Measurements from ENCODE around the gene NCK1. TPM values are rescaled to one million over a fixed set of nuclear protein-coding genes. Genes with fewer than 3 reads are reported as not detected.
"Not testable (repeated sequence)": the region's sequence is repeated elsewhere in the genome, so short reads cannot be mapped to it uniquely, and the experiment has no call there.

Gene NCK1
- total RNA-seq, 1 donor from 2014 or later, result 83.4 TPM

GRCh38 chr3:136942803-136943202 lies 80.8 kb downstream of the NCK1 start:
- no peak for DNase-seq (ENCODE audit: extremely low read depth, low read depth, low spot score)

DNA sequence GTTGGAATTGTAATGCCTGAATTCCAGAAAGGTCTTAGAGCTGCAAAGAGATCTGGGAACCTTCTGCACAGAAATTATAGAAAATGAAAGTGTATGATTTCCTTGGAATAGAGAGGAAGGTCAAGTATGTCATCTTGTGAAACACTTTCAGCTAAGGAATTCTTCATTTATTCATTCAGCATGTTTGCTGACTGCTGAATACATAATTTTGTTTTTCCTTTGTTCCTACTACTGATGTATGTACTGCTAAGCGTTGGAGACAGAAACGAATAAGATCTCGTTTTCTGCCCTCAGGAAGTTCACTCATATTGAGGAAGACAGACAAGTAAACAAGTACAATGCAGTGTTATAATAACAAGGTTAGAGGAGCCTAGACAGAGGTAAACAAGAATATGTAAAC lies 81.4 kb downstream of the NCK1 start:
- DNase-seq (ENCODE audit: extremely low read depth, low read depth, low spot score), result no peak

DNA sequence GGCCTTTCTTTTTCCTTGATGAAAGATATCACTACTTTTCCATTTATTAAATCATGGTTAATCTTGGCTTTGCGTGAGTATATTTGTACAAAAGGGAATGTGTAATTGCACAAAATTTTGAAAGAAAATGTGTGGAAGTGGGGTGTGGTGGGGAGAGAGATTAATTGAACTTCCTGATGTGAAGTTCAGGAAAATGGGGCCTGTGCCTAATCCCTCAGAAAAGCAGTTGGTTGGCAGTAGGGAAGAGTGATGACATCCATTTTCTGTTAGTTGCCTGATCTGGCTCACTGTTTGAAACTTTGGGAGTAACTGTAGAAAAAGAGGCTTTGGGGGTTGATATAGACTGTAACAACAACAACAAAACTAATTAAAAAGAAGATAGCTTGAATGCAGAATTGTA lies 85.0 kb downstream of the NCK1 start:
- no peak for DNase-seq (ENCODE audit: extremely low read depth, low read depth, low spot score)

DNA sequence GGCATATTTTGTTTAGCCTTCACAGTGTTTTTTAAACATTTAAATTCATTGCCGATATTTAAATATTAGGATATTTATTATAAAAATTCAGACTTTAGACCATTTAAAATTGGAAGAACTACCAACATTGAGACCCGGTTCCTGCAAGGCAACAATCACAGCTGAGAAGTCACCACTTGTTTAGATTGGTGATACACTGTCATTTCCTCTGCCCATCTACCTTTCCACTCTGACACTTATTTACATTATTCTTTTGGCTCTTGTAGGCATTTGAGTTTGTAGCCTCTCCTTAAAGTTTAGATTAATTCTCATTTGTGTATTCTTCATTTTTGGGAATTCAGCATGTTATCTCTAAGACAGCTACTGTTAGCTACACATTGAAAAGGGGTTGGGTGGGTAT lies 85.5 kb downstream of the NCK1 start:
- DNase-seq (ENCODE audit: extremely low read depth, low read depth, low spot score), result no peak

DNA sequence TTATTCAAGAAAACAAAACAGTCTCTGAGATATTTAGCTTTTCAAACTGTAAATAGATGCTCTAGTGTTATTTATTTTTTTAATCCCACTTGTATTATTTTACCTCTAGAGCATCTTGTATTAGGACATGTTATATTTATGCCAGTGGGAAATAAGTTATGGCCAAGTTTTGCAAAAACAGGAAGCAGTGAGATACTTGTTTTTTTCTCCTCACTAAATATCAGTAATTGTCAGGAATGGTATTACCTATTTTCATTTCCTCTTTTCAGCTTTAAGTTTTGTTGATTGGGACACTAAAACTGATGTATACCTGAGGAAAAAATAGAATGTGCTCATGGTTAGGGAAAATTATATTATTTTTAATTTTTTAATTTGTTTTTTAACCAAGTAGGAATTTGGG lies 87.1 kb downstream of the NCK1 start:
- no peak for DNase-seq (ENCODE audit: extremely low read depth, low read depth, low spot score)

DNA sequence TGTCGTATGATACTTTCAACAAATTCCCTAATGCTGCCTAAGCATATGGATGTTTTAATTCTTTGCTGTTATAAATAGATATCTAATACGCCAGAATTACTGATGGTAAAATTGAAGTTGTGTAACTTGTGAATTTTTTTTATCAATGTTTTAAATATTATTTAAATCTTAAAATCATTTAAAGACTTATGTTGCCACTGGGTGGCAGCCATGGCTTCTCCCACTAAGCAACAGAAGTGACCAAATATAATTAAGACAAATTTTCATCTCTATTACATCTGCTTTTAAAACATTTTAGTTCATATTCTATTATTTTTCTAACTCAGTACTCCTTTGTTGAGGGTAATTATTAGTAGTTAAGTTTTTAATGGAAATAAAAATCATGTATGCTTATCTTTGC lies 87.7 kb downstream of the NCK1 start:
- no peak for DNase-seq (ENCODE audit: extremely low read depth, low read depth, low spot score)

DNA sequence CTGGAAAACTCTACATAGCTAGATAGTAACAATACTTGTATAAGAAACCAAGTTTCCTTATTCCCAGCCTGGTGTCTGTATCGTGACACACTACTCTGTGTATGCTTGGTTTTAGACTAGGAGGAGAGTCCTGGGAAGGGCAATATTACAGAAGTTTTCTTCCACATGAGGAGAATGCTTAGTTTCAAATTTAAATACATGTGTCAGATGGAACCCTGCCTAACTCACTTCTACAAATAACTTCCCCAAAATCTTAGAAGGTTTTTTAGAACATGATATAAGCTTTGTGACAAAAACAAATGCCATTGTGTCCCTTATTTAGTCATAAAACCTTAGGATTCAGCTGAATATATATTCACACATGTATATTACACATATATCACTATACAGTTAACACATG lies 88.6 kb downstream of the NCK1 start:
- no peak for DNase-seq (ENCODE audit: extremely low read depth, low read depth, low spot score)

GRCh38 chr3:136952292-136952691 lies 90.3 kb downstream of the NCK1 start:
- no peak for DNase-seq (ENCODE audit: extremely low read depth, low read depth, low spot score)

- no peak for DNase-seq (ENCODE audit: extremely low read depth, low read depth, low spot score)
Measured at GRCh38 chr3:136954251-136954650, 92.2 kb downstream of the NCK1 start.

DNA sequence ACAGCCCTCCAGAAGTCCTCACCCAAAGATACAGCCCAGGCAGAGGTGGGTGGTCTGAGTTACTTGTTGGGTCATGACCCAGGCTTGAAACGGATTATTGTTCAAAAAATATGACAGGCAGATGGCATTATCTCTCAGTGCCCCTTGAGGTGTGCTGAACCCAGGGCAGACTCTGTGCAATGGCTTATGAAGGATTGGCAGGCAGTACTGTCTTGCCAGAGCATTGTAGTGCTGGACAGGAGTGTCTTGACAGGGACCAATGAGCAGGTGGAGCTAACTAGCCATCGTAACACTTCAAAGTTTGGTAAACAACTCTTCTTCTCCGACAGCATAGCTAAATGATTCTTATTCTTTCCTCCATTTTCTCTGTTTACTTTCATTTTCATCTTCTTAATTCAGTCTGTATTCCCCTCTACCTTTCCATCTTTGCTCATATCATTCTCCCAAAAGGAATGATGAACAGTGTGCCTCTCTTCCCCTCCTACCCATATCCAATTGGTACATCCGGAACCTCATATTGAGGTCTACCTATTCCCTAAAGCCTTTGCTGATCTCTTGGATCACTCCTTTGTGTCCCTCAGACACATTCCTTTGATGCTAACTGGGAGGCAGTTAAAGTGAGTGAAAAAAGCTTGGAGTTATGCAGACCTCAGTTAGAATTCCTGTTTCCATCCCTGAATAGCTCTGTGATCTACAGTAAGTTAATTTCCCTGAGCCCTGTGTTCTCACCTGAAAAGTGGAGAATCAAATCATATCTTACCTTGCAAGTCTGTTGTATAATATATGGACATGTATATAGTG lies 93.2 kb downstream of the NCK1 start:
- DNase-seq (ENCODE audit: extremely low read depth, low read depth, low spot score), result no peak

DNA sequence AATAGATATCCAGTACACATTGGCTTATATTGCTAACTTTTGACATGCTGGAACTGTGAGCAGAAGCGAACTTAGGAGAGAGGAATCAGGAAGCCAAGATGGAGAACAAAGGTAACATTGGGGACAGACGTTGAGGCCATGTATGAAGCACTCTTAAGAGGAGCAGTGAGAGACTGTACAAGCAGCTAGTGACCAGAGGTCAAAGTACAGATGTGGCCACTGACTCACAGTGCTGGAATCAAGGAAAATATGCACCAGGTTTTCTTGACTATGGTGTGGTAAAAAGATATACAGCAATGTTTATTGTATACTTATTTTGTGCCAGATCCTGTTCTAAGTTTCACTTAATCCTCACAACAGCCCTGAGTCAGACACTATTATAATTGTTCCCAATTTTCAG lies 93.8 kb downstream of the NCK1 start:
- DNase-seq (ENCODE audit: extremely low read depth, low read depth, low spot score), result no peak

- DNase-seq (ENCODE audit: extremely low read depth, low read depth, low spot score), result no peak
Measured at GRCh38 chr3:136956971-136957370, 95.0 kb downstream of the NCK1 start.

DNA sequence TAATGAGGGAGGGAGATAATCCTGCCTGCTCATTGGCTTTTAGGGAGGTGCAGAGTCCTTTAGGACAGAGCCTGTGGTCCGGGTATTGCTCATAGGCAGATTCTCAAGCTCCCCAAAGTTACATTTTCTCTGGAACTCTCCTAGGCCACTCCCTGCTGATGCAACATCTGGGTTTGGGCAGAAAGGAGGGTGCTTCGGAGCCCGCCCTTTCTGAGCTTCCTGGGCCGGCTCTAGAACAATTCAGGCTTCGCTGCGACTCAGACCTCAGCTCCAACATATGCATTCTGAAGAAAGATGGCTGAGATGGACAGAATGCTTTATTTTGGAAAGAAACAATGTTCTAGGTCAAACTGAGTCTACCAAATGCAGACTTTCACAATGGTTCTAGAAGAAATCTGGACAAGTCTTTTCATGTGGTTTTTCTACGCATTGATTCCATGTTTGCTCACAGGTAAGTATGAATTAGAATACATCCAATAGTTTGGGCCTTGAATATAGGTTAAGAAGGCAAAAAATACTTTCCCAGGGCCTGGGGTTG lies 95.8 kb downstream of the NCK1 start, which contains the start of gene IL20RB:
Gene IL20RB, plus strand, starts transcription at position 233 of the 538 bp plus-strand sequence. Its CDS starts 131 bp downstream, at position 364.
- no peak for DNase-seq (ENCODE audit: extremely low read depth, low read depth, low spot score)

DNA sequence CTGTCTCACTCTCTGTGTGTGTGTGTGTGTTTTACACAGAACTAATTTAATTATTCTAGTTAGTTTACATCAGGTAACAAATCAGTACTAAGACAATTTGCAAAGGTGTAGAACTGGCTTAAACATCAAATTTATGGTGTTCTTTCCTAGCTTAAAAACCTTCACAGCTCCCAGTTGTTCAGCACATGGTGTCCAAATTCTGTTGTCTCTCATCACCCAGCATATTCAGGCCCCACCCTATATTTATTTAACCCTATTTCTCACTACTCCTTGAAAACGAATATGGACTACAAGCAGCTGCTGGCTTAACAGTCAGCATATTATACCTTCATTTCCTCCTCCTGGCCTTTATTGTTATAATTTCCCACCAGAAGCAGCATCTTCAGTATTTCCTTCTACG lies 96.9 kb downstream of the NCK1 start:
- no peak for DNase-seq (ENCODE audit: extremely low read depth, low read depth, low spot score)

DNA sequence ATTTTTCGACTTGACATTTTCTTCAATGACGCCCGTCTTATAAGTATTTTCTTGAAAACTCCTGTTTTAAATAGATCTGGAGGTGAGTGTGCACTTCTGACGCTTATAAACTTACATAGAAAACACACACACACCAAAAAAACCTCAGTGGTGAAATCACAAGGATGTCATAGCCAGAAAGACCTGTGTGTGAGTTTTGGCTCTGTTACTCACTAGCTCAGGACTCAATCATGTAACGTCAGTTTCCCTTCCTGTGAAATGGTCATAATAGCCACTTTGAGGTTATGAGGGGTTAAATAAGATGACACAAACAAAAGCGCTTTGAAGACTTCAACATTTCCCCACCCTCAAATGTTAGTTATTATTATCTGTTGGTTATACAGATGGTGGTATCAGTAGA lies 97.6 kb downstream of the NCK1 start:
- DNase-seq (ENCODE audit: extremely low read depth, low read depth, low spot score), result no peak

DNA sequence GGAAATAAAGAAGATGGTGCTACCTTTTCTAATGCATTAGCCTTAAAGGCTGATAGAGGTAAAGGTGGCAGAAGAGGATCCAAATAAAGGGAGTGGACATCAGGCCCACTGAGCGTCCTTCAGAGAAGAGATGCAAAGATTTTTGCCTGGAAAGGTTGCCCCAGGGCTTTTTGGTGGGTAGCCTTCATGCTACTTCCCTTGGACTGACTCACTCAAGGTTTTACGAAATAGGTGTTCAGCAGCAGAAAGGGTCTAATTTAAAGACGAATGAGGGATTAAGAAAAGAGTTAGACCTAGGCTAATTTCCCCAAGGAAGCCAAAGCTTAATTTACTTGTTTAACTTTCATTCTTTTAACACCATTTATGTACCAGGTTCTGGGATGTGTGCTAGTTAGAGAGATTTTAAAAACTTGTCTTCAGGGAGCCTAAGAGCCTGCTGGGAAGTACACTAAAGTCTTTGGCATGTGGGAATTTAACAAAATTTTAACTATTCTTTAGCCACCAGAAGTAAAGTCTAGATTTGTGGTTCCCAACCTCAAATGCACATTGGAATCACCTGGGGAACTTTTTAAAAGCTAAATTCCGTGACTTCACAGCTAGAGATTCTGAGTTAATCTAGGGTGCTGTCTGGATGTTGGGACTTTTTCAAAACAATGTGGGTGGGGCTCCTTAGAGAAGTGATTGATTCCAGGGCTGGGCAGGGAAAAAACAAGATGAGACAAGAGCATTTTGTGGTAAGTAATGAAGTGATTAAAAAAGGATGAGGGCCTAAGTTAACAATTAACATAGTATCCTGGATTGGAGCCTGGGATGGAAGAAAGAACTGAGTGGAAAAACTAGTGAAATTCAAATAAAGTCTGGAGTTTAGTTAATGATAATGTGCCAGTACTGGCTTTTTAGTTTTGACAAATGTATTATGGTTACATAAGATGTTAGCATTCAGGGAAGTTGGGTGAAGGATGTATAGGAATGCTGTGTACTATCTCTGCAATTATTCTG lies 99.1 kb downstream of the NCK1 start:
- no peak for DNase-seq (ENCODE audit: extremely low read depth, low read depth, low spot score)

DNA sequence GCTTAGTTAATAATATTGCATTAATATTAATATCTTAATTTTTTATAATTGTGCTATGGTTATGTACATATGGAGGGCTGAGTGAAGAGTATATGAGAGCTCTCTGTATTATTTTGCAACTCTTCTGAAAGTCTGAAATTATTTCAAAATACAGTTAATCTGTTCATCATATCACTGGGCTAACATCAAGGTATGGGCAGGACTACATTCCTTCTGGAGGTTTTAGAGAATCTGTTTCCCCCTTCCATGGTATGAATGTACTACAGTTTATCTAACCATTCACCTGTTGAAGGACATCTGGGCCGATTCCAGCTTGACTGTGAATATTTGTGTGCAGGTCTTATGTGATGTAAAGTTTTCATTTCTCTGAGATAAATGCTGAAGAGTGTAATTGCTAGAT lies 100.9 kb downstream of the NCK1 start:
- DNase-seq (ENCODE audit: extremely low read depth, low read depth, low spot score), result no peak

DNA sequence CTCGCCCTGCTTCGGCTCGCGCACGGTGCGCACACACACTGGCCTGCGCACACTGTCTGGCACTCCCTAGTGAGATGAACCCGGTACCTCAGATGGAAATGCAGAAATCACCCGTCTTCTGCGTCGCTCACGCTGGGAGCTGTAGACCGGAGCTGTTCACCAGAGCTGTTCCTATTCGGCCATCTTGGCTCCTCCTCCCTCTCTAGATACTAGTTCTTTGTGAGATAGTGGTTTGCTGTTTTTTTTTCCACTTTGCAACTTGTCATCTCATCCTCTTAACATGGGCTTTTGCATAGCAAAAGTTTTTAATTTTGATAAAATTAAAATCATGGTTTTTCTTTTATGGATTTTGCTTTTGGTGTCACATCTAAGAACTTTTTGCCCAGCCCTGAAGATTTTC lies 107.5 kb downstream of the NCK1 start:
- not testable (repeated sequence) for DNase-seq (ENCODE audit: extremely low read depth, low read depth, low spot score)

- DNase-seq (ENCODE audit: extremely low read depth, low read depth, low spot score), result no peak
Measured at GRCh38 chr3:136973352-136973751, 111.3 kb downstream of the NCK1 start.

- no peak for DNase-seq (ENCODE audit: extremely low read depth, low read depth, low spot score)
Measured at GRCh38 chr3:136974670-136975069, 112.7 kb downstream of the NCK1 start.

DNA sequence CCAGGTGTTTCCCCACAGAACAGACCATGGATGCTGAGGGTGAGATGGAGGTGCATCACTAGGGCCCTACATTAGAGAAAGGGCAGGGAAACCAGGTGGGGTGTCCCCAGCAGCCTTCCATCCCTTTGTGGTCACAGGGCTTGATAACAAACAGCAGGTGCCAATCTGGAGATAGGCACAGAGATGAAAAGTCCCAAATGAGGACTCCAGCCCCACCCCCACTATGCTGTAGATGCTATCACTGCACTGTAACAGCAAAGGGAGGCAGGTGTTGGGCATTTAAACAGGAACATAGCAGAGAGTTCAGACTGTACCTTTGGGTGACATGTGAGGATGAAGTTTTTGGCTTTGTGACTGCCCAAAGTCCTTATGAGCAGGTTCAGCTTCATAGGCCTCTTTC lies 117.2 kb downstream of the NCK1 start:
- DNase-seq (ENCODE audit: extremely low read depth, low read depth, low spot score), result no peak

Data from glomerular endothelial cell (primary cell).